SK-N-SH (cell line): ENCODE data around the gene PELI1. TPM values are rescaled to one million over a fixed set of nuclear protein-coding genes. Genes with fewer than 3 reads are reported as not detected.

Experiments used
- CTCF ChIA-PET: fragments of 300-600, 350-600 bp; formaldehyde crosslinking; extraction: SDS; loops from one replicate; lab custom pipeline; 2021; lab: Yijun Ruan, JAX
- POLR2A ChIA-PET: fragments of 350-600 bp; sonication (Branson Sonifier 250); formaldehyde crosslinking; extraction: SDS; loops from one replicate; lab custom pipeline; 2020; ENCODE audit warnings: antibody characterized with exemption, inconsistent platforms; lab: Yijun Ruan, JAX
- DNase-seq: peaks from one replicate; pipeline ENCODE4 v3.0.0; 2012
- H2AFZ ChIP-seq: fragments of 200-600 bp; sonication (generic); 2 replicates; pipeline ENCODE4 v1.8.1; 2016; ENCODE audit warnings: antibody characterized with exemption, mild to moderate bottlenecking, low read depth
- H3F3A ChIP-seq: fragments of 200-600 bp; sonication (generic); replicated peaks from 2 replicates; pipeline ENCODE3; 2016; ENCODE audit warnings: antibody characterized with exemption, mild to moderate bottlenecking; ENCODE audit not compliant: insufficient read depth
- H3K27ac ChIP-seq, 2 experiments: fragments of 200-500 bp in 1 of 2; fragments of 200-600 bp in 1 of 2; sonication (Bioruptor generic) in 1 of 2; sonication (generic), shearing (Covaris generic) in 1 of 2; 2 replicates each; pipeline versions ENCODE4 v1.5.1 to v1.6.1; 2014 to 2016; ENCODE audit warnings: low read depth in 2 of 2, inconsistent platforms in 1 of 2, low read length in 1 of 2, mild to moderate bottlenecking in 1 of 2, mixed read lengths in 1 of 2
- H3K27me3 ChIP-seq: fragments of 200-600 bp; sonication (generic), shearing (Covaris generic); 2 replicates; pipeline ENCODE4 v1.6.1; 2016; ENCODE audit warnings: mixed run types; ENCODE audit not compliant: insufficient read depth
- H3K36me3 ChIP-seq, 2 experiments: fragments of 200-500 bp in 1 of 2; fragments of 200-600 bp in 1 of 2; sonication (Bioruptor generic) in 1 of 2; sonication (generic) in 1 of 2; replicated peaks in 1 of 2; 2 replicates each; pipeline versions ENCODE3 to v1.5.1; 2014 to 2016; ENCODE audit warnings: low read length in 1 of 2, mild to moderate bottlenecking in 1 of 2; ENCODE audit not compliant: insufficient read depth in 2 of 2, control insufficient read depth in 1 of 2
- H3K4me1 ChIP-seq, 2 experiments: fragments of 200-500 bp in 1 of 2; fragments of 200-600 bp in 1 of 2; sonication (Bioruptor generic) in 1 of 2; sonication (generic), shearing (Covaris generic) in 1 of 2; 2 replicates each; pipeline versions ENCODE4 v1.5.1 to v1.6.1; 2014 to 2016; ENCODE audit warnings: low read depth in 1 of 2, low read length in 1 of 2, mixed run types in 1 of 2; ENCODE audit not compliant: insufficient read depth in 2 of 2, control insufficient read depth in 1 of 2
- H3K4me2 ChIP-seq: fragments of 200-600 bp; sonication (generic), shearing (Covaris generic); 2 replicates; pipeline ENCODE4 v1.6.1; 2017; ENCODE audit warnings: mixed run types
- H3K4me3 ChIP-seq, 2 experiments: fragments of 200-500 bp in 1 of 2; fragments of 200-600 bp in 1 of 2; sonication (Bioruptor generic) in 1 of 2; sonication (generic), shearing (Covaris generic) in 1 of 2; 2 replicates each; pipeline versions ENCODE4 v1.5.1 to v1.8.1; 2014 to 2016; ENCODE audit warnings: low read depth in 2 of 2, inconsistent platforms in 1 of 2, low read length in 1 of 2, mild to moderate bottlenecking in 1 of 2, mixed read lengths in 1 of 2, moderate library complexity in 1 of 2
- H3K79me2 ChIP-seq: fragments of 200-600 bp; sonication (generic); 2 replicates; pipeline ENCODE4 v1.8.1; 2017; ENCODE audit warnings: mild to moderate bottlenecking; ENCODE audit not compliant: insufficient read depth
- H3K9ac ChIP-seq: fragments of 200-600 bp; sonication (generic); 2 replicates; pipeline ENCODE4 v1.6.1; 2017; ENCODE audit warnings: mixed run types
- H3K9me2 ChIP-seq: fragments of 200-600 bp; sonication (generic); 2 replicates; pipeline ENCODE4 v1.6.1; 2017; ENCODE audit warnings: mixed run types
- H3K9me3 ChIP-seq: fragments of 200-600 bp; sonication (generic); 2 replicates; pipeline ENCODE4 v1.6.1; 2017; ENCODE audit warnings: mixed run types, mild to moderate bottlenecking, moderate library complexity
- H4K20me1 ChIP-seq: fragments of 200-600 bp; sonication (generic); 2 replicates; pipeline ENCODE4 v1.6.1; 2017; ENCODE audit warnings: mild to moderate bottlenecking, mixed run types; ENCODE audit not compliant: insufficient read depth
- CHD2 ChIP-seq: fragments of 150-350 bp; IDR thresholded peaks from 2 replicates; pipeline ENCODE4 v1.6.1; 2018; ENCODE audit warnings: low read length; ENCODE audit not compliant: partially characterized antibody
- ELF1 ChIP-seq: IDR thresholded peaks from 2 replicates; pipeline ENCODE4 v1.4.0; 2012
- EP300 ChIP-seq, 2 experiments: IDR thresholded peaks; 2 replicates each; pipeline versions ENCODE4 v1.4.0 to v1.6.1; 2012; ENCODE audit warnings: borderline replicate concordance in 1 of 2, low read depth in 1 of 2, low read length in 1 of 2
- EZH2phosphoT487 ChIP-seq: fragments of 200-600 bp; sonication (generic); IDR thresholded peaks from 2 replicates; pipeline ENCODE4 v1.6.1; 2017; ENCODE audit warnings: low read depth, mixed run types, mild to moderate bottlenecking, antibody characterized with exemption, moderate library complexity, borderline replicate concordance
- FOSL2 ChIP-seq: IDR thresholded peaks from 2 replicates; pipeline ENCODE4 v1.4.0; 2012; ENCODE audit warnings: low read depth, mild to moderate bottlenecking, moderate library complexity, borderline replicate concordance
- FOXJ3 ChIP-seq: sonication (generic); formaldehyde crosslinking; IDR thresholded peaks from 2 replicates; pipeline ENCODE4 v1.5.1; 2020; ENCODE audit warnings: mild to moderate bottlenecking, missing genetic modification reagents
- GABPA ChIP-seq: IDR thresholded peaks from 2 replicates; pipeline ENCODE4 v1.4.0; 2012; ENCODE audit warnings: low read depth, mild to moderate bottlenecking
- IRF3 ChIP-seq: fragments of 150-350 bp; IDR thresholded peaks from 2 replicates; pipeline ENCODE4 v1.6.1; 2016; ENCODE audit warnings: mild to moderate bottlenecking, low read depth, low read length
- JUND ChIP-seq: IDR thresholded peaks from 2 replicates; pipeline ENCODE4 v1.4.0; 2012
- MXI1 ChIP-seq: IDR thresholded peaks from 2 replicates; pipeline ENCODE4 v1.6.1; 2012; ENCODE audit warnings: mild to moderate bottlenecking, low read depth, low read length, improper control_type of control experiment
- NRF1 ChIP-seq: IDR thresholded peaks from 2 replicates; pipeline ENCODE4 v1.6.1; 2012; ENCODE audit warnings: low read depth, mild to moderate bottlenecking, low read length
- POLR2AphosphoS5 ChIP-seq: IDR thresholded peaks from 2 replicates; pipeline ENCODE4 v1.6.1; 2012; ENCODE audit warnings: low read depth, low read length
- RCOR1 ChIP-seq: fragments of 150-350 bp; IDR thresholded peaks from 2 replicates; pipeline ENCODE4 v1.6.1; 2017; ENCODE audit warnings: antibody characterized with exemption, low read length
- RXRA ChIP-seq: IDR thresholded peaks from 2 replicates; pipeline ENCODE4 v1.4.0; 2012; ENCODE audit warnings: low read depth, mild to moderate bottlenecking, borderline replicate concordance
- SIN3A ChIP-seq: IDR thresholded peaks from 2 replicates; pipeline ENCODE4 v1.6.1; 2012; ENCODE audit warnings: low read depth, mild to moderate bottlenecking, low read length, moderate library complexity, borderline replicate concordance
- TAF1 ChIP-seq: IDR thresholded peaks from 2 replicates; pipeline ENCODE4 v1.6.1; 2012; ENCODE audit warnings: low read depth, mild to moderate bottlenecking, low read length, moderate library complexity, borderline replicate concordance
- TCF12 ChIP-seq: IDR thresholded peaks from 2 replicates; pipeline ENCODE4 v1.4.0; 2012
- USF1 ChIP-seq: IDR thresholded peaks from 2 replicates; pipeline ENCODE4 v1.4.0; 2012; ENCODE audit warnings: low read depth, borderline replicate concordance
- YY1 ChIP-seq: IDR thresholded peaks from 2 replicates; pipeline ENCODE4 v1.4.0; 2012; ENCODE audit warnings: low read depth, mild to moderate bottlenecking
- WGBS: methylation state at CpG from one replicate; pipeline ENCODE4 v1.1.6; 2017; ENCODE audit warnings: low lambda C conversion rate; 5-methylcytosine and 5-hydroxymethylcytosine counted together
- polyA plus RNA-seq, 3 experiments: library from polyadenylated mRNA; depleted of rRNA; stranded (reverse); fragments of >200 nt; gene quantifications; 2 replicates each; pipeline ENCODE4 v1.2.3, GENCODE V29; 2012
- TF ChIP-seq, protein P1 (sequence below): IDR thresholded peaks from 2 replicates; pipeline ENCODE4 v1.4.0; 2012; ENCODE audit warnings: low read depth, borderline replicate concordance
- TF ChIP-seq, protein P2 (sequence below): IDR thresholded peaks from 2 replicates; pipeline ENCODE4 v1.6.1; 2012; ENCODE audit warnings: mild to moderate bottlenecking, low read depth, low read length, moderate library complexity

Gene PELI1
- polyA plus RNA-seq, 1 of the 3 experiments (the other 2 are of a cell fraction), result 4.2 TPM

DNA sequence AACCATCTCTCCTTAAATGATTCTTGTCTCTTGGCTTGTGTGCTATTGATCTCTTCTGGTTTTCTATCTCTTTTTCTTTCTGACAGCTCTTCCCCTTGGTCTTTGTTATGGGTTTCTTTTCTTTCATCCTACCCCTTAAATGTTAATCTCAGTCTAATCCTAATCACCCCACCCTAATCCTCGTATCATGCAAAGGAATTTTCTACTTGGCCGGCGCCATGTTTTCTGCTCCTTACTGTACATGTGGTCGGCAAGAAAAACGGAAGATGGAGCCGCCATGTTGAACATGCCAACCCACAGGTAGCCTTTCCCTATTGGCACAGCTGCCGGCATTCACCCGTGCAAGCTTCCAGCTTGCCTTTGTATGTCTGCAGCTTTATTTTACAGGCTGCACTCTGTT is 63.2 kb downstream of the PELI1 start:
- Histone ChIP-seq H2AFZ (no peak overlapping the region), H3K9ac (no peak overlapping the region), H3K9me2 (no peaks in the 10 kb centered on the region), H3K4me2 (no peak overlapping the region), H3K36me3 (no peaks in the 10 kb centered on the region), H3K4me3 (no peak overlapping the region), H4K20me1 (no peaks in the 10 kb centered on the region), H3K27ac (no peak overlapping the region), H3K79me2 (no peaks in the 10 kb centered on the region), H3K9me3 (no peaks in the 10 kb centered on the region), H3K4me1 (no peaks in the 10 kb centered on the region; a peak in 1 of 4 replicates), H3K27me3 (no peaks in the 10 kb centered on the region), H3F3A (no peaks in the 10 kb centered on the region)
- ChIA-PET CTCF (no interaction called here), POLR2A (no interaction called here)
- DNase-seq, result no peak
- WGBS, result 86% methylated on average over 8 of the region's 8 CpGs
- no peak for TF ChIP-seq POLR2AphosphoS5
- TF ChIP-seq ELF1, result no peak
- no peak for TF ChIP-seq TCF12
- TF ChIP-seq CHD2, result no peak
- TF ChIP-seq, protein P1, sequence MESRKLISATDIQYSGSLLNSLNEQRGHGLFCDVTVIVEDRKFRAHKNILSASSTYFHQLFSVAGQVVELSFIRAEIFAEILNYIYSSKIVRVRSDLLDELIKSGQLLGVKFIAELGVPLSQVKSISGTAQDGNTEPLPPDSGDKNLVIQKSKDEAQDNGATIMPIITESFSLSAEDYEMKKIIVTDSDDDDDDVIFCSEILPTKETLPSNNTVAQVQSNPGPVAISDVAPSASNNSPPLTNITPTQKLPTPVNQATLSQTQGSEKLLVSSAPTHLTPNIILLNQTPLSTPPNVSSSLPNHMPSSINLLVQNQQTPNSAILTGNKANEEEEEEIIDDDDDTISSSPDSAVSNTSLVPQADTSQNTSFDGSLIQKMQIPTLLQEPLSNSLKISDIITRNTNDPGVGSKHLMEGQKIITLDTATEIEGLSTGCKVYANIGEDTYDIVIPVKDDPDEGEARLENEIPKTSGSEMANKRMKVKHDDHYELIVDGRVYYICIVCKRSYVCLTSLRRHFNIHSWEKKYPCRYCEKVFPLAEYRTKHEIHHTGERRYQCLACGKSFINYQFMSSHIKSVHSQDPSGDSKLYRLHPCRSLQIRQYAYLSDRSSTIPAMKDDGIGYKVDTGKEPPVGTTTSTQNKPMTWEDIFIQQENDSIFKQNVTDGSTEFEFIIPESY, result no peak
- no peak for TF ChIP-seq EP300 (IDR thresholded peaks at IDR 0.05; ENCODE audit: borderline replicate concordance in 1 of 2, low read depth in 1 of 2, low read length in 1 of 2)
- TF ChIP-seq TAF1, result no peak
- no peak for TF ChIP-seq RCOR1
- TF ChIP-seq USF1, result no peak

DNA sequence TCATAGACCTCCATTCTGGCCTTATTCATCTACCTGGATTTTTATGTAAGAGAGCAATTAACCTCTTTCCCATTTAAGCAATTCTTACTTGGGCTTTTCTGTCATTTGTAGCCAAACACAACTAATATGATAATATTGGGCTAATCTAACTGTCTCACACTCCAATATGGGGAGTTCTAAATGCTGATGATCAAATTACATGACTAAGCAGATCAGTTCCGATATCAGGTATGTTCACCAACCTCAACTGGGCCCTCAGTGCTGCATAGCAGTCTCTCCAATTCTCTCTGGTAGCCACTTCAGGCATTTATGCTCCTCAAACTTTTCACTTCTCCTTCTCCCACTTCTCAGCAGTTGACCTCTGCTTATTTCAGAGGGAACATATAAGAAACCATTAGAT is 64.0 kb downstream of the PELI1 start:
- 78% methylated on average over 1 of the region's 1 CpG for WGBS
- CTCF ChIA-PET, result no interaction called here
- TF ChIP-seq EZH2phosphoT487, result no peak
- TF ChIP-seq POLR2AphosphoS5, result no peak
- no peak for TF ChIP-seq MXI1
- no peak for TF ChIP-seq SIN3A
- TF ChIP-seq GABPA, result no peak
- no peak for TF ChIP-seq RXRA
- TF ChIP-seq NRF1, result no peak
- TF ChIP-seq, protein P2, sequence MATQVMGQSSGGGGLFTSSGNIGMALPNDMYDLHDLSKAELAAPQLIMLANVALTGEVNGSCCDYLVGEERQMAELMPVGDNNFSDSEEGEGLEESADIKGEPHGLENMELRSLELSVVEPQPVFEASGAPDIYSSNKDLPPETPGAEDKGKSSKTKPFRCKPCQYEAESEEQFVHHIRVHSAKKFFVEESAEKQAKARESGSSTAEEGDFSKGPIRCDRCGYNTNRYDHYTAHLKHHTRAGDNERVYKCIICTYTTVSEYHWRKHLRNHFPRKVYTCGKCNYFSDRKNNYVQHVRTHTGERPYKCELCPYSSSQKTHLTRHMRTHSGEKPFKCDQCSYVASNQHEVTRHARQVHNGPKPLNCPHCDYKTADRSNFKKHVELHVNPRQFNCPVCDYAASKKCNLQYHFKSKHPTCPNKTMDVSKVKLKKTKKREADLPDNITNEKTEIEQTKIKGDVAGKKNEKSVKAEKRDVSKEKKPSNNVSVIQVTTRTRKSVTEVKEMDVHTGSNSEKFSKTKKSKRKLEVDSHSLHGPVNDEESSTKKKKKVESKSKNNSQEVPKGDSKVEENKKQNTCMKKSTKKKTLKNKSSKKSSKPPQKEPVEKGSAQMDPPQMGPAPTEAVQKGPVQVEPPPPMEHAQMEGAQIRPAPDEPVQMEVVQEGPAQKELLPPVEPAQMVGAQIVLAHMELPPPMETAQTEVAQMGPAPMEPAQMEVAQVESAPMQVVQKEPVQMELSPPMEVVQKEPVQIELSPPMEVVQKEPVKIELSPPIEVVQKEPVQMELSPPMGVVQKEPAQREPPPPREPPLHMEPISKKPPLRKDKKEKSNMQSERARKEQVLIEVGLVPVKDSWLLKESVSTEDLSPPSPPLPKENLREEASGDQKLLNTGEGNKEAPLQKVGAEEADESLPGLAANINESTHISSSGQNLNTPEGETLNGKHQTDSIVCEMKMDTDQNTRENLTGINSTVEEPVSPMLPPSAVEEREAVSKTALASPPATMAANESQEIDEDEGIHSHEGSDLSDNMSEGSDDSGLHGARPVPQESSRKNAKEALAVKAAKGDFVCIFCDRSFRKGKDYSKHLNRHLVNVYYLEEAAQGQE, result no peak
- TF ChIP-seq YY1, result no peak
- no peak for TF ChIP-seq IRF3
- TF ChIP-seq JUND, result no peak
- TF ChIP-seq RCOR1, result no peak
- TF ChIP-seq FOXJ3 (CRISPR knock-in tag), result no peak
- TF ChIP-seq TAF1, result no peak
- TF ChIP-seq FOSL2, result no peak

More for the DNA sequence above, 64.0 kb downstream of the PELI1 start:
- H3K79me2 ChIP-seq, result no peaks in the 10 kb centered on the region
- no peak overlapping the region for H2AFZ ChIP-seq
- POLR2A ChIA-PET, result no interaction called here
- no peak overlapping the region for H3K4me2 ChIP-seq
- no peak for DNase-seq
- no peaks in the 10 kb centered on the region for H3K9me2 ChIP-seq
- H3F3A ChIP-seq, result no peaks in the 10 kb centered on the region
- H3K36me3 ChIP-seq, result no peaks in the 10 kb centered on the region
- no peaks in the 10 kb centered on the region for H3K9me3 ChIP-seq
- H3K27ac ChIP-seq, result no peak overlapping the region
- no peak overlapping the region for H3K9ac ChIP-seq
- no peaks in the 10 kb centered on the region for H3K27me3 ChIP-seq
- no peaks in the 10 kb centered on the region for H4K20me1 ChIP-seq
- no peaks in the 10 kb centered on the region; a peak in 1 of 4 replicates for H3K4me1 ChIP-seq
- H3K4me3 ChIP-seq, result no peak overlapping the region
